HG03039 (cell line): ENCODE measurements around the gene TAP1.
"Not testable (repeated sequence)": the region's sequence is repeated elsewhere in the genome, so short reads cannot be mapped to it uniquely, and the experiment has no call there.

Experiments used
- ATAC-seq: cut with Tn5 transposase; IDR thresholded peaks from one replicate; pipeline ENCODE4 v1.9.1; 2021; ENCODE audit warnings: mild to moderate bottlenecking, moderate library complexity; ENCODE audit not compliant: unreplicated experiment

The TAP1 gene, protein sequence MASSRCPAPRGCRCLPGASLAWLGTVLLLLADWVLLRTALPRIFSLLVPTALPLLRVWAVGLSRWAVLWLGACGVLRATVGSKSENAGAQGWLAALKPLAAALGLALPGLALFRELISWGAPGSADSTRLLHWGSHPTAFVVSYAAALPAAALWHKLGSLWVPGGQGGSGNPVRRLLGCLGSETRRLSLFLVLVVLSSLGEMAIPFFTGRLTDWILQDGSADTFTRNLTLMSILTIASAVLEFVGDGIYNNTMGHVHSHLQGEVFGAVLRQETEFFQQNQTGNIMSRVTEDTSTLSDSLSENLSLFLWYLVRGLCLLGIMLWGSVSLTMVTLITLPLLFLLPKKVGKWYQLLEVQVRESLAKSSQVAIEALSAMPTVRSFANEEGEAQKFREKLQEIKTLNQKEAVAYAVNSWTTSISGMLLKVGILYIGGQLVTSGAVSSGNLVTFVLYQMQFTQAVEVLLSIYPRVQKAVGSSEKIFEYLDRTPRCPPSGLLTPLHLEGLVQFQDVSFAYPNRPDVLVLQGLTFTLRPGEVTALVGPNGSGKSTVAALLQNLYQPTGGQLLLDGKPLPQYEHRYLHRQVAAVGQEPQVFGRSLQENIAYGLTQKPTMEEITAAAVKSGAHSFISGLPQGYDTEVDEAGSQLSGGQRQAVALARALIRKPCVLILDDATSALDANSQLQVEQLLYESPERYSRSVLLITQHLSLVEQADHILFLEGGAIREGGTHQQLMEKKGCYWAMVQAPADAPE

DNA sequence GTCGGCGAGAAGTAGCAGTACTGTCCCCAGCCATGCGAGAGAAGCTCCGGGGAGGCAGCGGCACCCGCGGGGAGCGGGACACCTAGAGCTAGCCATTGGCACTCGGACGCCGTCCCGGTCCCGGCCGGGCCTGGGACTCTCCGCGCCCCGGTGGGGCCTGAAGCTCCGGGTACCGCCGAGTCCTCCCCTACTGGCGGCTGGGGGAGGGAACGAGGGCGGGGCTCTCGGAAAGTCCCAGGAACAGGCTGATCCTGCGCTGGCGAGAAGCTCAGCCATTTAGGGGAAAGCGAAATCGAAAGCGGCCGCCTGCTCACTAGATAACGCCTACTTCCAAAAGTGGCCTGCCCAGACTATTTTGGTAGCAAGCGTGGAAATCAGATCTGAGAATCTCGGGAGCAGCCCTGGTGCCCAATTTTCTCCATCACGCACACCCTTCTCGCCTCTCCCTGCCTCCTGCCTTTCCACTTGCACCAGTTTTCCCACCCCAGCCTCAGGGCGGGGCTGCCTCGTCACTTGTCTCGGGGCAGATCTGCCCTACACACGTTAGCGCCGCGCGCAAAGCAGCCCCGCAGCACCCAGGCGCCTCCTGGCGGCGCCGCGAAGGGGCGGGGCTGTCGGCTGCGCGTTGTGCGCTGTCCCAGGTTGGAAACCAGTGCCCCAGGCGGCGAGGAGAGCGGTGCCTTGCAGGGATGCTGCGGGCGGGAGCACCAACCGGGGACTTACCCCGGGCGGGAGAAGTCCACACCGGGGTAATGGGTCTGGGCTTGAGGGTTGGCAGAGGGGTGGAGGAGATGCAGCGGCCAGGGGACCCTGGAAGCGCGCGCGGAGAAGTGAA lies at the start of gene TAP1, which contains the start of gene PSMB9:
TSS of gene TAP1 (minus strand) at position 164 of the 835 bp plus-strand sequence. CDS start at position 96, 68 bp downstream.
TSS of gene PSMB9 (plus strand) at position 652 of the 835 bp plus-strand sequence. CDS start at position 690, 38 bp downstream.
- peak; percentile 73 for ATAC-seq

DNA sequence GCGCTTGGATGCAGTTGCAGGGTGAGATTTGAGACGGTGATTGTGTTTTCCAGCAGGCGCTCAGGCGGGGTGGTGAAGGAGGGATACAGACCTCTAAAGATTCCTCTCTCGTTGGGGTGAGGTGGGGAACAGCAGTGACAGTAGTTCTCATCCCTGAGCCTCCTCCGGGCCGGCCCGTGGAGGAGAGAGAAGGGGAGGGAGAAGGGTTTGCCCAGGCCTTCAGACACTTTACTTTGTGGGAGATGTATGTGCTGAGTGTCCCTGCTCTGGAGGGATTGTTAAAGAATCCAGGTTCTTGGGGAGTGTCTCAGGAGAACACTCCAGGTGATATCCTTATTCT lies 41.5 kb upstream of the TAP1 start:
- no peak for ATAC-seq

DNA sequence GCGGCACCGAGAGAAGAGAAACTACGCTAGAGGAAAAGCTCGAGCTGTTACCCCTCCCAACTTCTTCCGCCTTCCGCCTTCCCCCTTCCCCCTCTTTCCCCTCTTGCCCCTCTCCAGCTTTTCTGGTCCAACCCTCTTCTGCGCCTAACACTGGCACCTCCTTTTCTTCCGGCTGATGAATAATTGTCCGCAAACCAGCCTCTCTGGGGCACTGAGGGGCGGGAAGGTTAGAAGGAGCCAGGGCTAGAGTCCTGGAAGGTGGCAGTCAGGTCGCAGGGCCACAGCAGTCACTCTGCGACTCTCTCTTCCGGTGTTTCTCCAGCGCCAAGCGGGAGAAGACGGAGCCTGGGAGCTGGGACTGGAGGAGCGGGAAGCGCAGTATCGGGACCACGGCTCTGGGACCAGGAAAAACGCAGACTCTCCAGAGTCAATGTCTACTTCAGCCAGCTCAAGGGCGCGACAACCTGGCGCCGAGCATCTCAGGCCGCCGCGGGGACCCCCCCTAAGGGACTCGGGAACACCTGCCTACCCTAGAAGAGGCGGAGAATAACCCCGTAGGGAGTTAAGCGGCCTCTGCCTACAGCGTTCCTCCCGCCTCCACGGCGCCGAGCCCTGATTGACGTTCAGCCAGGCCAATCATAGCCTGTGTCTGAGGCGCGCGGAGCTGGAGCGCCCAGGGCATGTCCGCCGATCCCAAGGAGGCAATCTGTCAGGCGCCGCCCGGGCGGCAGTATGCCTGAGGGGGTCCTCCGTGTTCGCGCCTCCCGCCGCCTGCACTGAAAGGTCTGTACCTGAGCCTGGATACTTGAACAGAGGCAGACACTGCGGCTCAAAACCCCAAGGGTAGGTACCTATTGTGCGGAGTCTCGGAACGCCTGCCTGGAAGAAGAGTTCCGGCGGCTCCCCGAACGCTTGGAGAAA lies 40.8 kb upstream of the TAP1 start:
- peak; percentile 97 for ATAC-seq

DNA sequence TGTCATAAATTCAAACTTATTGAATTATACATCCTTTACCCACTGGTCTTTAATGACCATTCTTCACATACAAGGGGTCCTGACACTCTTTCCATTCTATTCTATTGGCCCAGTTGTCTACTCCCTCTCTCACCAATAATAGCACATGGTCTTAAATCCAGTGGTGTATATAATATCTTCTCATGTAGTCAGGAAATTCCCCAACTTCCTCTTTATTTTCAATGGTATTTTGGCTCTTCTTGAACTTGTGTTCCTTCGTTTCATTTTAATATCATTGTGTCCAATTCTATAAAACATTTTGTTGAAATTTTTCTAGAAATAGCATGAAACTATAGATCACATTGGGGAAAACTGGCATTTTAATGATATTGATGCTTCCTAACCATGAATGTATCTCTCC lies 37.3 kb upstream of the TAP1 start:
- no peak for ATAC-seq

DNA sequence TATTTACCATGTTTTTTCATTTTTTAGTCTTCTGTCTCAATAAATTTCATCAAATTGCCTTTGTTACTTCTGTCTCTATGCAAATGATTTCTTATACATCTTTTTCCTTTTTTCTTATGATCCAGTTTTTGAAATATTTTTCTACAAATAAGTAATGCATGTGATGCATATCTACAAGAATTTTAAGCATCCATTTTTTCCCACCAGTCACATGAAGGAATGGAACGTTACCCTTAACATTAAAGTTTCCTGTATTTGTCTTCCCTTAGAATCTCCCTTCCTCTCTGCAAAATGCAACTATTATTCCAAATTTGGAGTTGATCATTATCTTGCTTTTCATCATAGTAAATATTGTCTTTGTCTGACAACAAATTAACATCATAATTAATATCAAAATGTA lies 36.0 kb upstream of the TAP1 start:
- no peak for ATAC-seq

DNA sequence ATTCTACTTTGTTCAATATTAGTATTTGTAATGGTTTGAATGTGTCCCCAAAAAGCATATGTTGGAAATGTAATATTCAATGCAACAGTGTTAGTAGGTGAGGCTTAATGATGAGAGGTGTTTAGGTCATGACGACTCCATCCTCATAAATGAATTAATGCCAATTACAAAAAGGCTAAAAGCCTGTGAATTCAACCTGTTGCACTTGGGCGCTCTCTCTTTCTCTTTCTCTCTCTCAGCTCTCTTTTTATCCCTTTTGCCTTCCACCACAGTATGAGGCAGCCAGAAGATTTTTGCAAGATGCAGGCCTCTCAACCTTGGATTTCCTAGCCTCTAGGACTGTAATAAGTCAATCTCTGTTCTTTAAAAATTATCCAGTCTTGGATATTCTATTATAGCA lies 35.1 kb upstream of the TAP1 start:
- ATAC-seq, result no peak

DNA sequence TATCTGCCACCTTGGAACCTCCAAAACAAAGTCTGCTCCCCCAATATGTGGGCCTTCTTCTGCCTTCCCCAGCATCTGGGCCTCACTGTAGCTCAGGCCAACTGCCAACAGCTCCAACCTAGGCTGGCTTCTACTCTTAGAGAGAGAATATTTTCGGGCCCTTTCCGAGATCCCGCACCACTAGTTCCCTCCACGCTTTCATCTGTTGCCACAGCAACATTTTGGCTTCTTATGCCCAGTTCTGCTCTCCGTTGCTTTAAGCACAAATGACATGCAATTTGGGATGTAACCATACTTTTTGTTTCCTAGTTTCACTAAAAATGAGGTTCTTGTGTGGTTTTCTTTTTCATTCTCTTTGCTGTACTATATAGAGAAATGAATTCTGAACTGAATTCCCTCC lies 34.1 kb upstream of the TAP1 start:
- no peak for ATAC-seq

DNA sequence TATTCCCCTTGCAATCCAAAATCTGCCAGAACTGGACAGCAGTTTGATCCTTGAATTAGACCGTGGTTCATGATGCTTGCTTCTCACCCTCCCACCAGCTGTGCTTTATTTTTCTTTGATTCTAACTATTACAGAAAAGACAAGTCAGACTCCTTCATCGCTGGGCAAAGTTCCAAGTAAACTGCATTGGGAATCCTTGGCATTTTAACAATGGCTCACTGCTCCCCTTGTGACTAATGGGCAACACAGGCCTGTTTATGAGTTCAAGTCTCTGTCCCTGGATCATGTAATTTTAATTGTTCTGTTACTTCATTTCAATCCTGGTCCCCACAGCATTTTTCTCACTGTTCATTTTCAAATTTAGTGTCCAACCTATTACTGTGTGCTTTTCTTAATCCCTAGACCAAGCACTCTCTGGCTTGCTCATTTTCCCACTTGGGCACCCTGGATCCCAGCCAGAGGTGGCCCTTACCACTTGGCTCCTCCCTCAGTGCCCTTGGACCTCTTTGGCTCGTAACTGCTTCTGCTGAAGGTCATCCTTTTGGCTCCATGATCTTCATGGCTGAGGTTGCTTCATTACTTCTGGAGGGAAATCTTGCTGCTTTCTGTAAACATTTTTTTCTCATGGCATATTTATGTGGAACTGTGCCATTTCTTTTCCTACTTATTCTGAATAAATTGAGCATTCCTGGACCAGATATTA lies 33.3 kb upstream of the TAP1 start:
- ATAC-seq, result no peak

DNA sequence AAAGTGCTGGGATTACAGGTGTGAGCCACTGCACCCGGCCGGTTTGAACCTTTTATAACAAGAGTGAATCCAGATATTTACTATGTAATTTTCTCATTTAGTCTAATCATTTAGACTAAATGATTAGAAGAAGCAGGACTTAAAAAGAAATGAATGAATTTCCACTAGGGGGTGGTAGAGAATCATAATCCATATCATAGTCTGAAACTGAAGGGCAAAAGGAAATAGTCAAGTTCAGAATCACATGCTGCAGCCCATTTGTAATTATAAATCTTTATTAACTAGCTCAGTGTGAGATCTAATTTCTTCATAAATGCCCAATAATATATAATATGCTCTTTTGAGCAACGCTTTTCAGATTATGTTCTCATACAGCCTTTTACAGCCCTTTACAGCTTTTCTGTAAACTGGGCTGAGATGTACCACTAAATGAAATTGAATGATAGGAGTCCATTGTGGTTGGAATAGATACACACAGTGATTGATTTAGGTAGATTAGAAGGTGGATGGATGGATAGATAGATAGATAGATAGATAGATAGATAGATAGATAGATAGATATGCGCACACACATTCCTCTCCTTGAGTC lies 32.3 kb upstream of the TAP1 start:
- no peak for ATAC-seq

DNA sequence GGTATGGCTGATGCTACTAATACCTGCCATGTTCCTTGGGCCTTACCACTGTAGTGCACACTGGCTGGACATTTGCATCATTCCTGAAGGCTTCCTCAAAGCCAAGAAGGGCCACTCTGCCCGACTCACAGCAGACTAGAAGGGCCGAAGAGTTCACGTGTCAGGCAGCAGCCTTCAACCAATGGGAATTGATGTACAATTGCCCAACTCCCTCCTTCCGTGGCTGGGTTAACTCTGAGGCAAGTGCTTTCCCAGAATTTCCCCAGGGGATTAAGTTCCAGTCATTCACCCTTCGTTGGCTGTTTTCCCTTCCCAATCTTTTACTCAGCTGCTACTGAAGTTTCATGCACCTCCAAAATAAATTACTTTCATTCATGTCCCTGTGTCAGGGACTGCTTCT lies 30.3 kb upstream of the TAP1 start:
- no peak for ATAC-seq

DNA sequence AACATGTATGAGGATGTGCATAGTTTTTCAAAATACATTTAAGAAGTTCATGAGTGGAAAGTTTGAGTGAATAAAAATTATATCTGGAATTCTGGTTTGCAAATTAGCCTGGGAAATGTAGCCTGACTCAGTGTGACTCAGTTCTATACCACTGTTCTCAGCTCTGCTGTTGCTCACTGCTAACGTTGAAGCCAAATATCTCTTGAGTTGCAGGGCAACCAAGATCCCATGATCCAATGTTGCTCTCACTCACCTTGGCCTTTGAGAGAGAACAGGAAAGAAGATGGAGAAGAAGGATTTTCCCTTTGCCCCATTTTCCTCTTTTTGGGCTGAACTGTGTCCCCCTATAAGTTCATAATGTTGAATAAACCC lies 29.4 kb upstream of the TAP1 start:
- ATAC-seq, result no peak

DNA sequence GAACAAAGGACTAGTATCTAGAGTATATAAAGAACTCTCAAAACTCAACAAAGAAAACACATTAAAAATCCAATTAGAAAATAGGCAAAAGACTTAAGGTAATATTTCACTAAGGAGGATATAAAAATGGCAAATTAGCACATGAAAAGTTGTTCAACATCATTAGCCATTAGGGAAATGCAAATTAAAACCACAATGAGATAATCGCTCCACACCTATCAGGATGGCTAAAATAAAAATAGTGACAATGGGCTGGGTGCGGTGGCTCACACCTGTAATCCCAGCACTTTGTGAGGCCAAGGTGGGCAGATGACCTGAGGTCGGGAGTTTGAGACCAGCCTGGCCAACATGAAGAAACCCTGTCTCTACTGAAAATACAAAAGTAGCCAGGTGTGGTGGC lies 27.5 kb upstream of the TAP1 start:
- not testable (repeated sequence) for ATAC-seq

DNA sequence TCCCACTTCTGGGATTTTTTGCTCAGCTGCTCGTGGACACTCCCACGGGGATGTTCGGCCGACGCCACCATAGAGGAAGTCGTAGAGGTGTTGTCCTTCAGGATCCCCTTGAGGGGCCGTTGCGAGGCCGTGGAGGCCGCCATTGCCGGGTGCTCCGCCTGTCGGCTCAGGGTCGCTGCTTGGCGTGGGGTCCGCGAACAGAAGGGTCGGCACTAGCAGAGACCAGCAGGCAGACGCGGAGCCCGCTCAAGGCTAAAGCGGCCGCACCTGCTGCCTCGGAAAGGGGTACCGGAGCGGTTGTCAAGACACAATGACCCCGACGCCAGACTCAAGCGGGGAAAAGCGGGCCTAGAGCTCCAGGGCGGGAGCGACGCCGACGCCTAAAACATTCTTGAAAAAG lies 26.2 kb upstream of the TAP1 start:
- no peak for ATAC-seq

DNA sequence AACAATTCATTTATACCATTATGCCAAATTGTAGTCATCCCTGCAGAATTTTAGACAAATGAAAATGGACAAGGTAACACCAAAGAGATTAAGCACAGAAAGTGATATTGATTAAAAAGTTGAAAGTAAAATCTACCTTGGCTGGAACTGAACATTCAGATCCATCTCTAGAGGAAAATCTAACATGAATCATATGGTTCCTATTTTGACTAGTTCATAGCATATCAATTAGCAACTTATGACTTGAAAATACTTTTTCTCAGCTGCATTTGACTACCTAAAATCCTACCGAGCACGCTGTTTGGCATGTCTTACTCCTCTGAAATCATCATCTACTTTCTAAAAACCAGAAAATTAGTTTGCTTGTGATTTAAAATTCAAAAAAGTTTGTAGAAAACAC lies 23.1 kb upstream of the TAP1 start:
- no peak for ATAC-seq

DNA sequence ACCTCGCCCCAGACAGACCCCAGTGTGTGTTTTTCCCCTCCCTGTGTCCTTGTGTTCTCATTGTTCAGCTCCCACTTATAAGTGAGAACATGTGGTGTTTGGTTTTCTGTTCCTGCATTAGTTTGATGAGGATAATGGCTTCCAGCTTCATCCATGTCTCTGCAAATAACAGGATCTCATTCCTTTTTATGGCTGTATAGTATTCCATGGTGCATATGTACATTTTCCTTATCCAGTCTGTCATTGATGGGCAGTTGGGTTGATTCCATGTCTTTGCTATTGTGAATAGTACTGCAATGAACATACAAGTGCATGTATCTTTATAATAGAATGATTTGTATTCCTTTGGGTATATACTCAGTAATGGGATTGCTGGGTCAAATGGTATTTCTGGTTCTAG lies 20.4 kb upstream of the TAP1 start:
- ATAC-seq, result not testable (repeated sequence)

DNA sequence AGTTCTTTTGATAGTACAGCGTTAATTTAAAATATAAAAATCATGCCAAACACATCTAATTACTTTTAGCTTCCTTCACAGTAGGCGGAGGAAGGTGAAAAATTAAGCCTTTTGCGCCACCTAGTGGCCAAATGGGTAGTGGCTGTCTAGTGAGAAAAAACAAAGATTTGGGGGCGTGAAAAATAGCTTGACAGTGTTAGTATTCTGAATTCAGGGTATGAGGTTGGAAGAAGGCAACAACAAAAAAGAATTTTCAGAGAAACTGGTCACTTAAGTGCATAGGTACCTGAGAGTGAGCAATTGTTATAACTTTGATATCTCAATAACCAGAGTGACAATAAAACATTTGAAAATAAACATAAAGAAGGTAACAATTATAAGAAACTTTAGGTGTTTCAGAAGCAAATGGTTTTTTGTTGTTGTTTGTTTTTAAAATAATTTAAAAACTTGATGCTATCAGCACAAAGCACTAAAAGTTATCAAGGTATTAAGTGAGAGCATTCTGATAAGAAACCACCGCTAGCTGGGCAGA lies 14.8 kb upstream of the TAP1 start:
- no peak for ATAC-seq

DNA sequence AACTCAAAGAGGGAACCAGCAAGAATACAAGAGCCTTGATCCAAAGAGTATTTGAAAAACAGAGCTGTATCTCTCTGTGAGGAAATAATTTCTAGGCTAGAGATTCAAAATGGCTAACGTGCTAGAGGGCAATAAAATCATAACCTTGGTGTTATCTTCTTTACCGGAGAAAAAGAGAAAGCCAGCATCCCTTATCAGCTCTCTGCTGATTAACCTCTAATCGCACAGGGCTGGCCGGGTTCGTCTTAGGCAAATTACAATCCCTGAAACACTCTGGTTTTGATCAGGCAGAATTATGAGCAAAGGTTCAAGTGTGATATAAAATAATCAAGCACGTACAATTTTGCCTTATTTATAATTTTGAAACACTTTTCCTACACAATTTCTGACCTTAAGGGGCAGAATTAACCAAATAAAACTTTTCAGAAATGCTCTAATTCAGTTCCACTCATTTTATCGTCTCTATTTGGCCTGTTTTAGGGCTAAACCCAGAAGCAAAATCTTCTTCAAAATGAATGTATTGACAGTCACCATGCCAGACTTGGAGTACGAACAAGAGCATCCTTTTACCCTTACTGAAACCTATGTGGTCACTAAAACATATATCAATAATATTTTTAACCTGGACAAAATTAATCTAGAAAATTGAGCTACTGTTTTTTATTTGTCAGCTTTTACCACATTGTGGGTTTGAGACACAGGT lies 14.2 kb upstream of the TAP1 start:
- ATAC-seq, result no peak

DNA sequence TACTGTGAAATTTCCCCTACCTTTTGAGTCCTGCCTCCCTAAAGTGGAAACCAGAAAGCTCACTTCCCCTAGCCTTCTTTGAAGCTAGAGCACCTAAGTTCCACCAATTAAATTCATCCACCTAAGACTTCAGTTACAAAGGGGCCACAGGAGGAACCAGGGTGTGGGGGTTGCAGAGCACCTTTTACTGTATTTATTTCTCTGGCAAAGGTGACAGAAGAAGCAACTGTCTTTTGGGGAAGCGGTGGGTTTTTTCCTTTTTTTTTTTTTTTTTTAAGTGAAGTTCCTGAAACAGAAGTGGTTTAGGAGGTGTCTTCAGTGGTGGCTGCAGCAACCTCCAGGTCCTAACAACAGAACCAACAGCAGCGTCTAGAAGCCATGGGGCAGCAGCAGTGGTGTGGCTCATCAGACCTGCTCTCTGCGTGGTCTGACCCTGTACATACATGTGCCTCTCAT lies 13.5 kb upstream of the TAP1 start:
- ATAC-seq, result no peak
